ENCODE results near the gene MB. TPM values are rescaled to one million over a fixed set of nuclear protein-coding genes. Genes with fewer than 3 reads are reported as not detected.
A peak's percentile ranks its signal among the peaks of the same experiment; 100 is the strongest.

Gene MB
- total RNA-seq, 1 experiment from 2014 or later: 1.5 TPM

- ChIA-PET POLR2A (interaction anchor here (1.9 kb wide), 1 partner anchor 21 kb away, joined by 4 read pairs; no protein-coding TSS in a partner anchor), RAD21 (ENCODE audit: low non-redundant PET in 1 of 2, low total read pairs in 2 of 2, uncharacterized antibody in 2 of 2, unreplicated experiment in 2 of 2) (no interaction called here), CTCF (interaction anchor here (1.1 kb wide), 1 partner anchor 16 kb away, joined by 3 read pairs; no protein-coding TSS in a partner anchor)
- Histone ChIP-seq H3K4me2 (ENCODE audit: low read length) (peak within 1 kb of the TSS; percentile 45; the same call in 1 of the 2 replicates), H3K36me3 (ENCODE audit: control insufficient read depth in 1 of 2, insufficient read depth in 2 of 2, low read length in 2 of 2) (no peaks in the 10 kb centered on the region), H2AFZ (ENCODE audit: low read depth, low read length, poor library complexity, severe bottlenecking) (no peak within 1 kb of the TSS), H3K27ac (ENCODE audit: low read depth, low read length) (no peak within 1 kb of the TSS), H3K4me3 (replicated peaks in 1 of 2; ENCODE audit: low read depth in 1 of 2, low read length in 2 of 2) (peak within 1 kb of the TSS in 1 of 2 experiments; percentile 11; a peak in 1 of 4 replicates), H3K27me3 (ENCODE audit: insufficient read depth, low read length) (no peaks in the 10 kb centered on the region), H4K20me1 (ENCODE audit: insufficient read depth) (no peaks in the 10 kb centered on the region), H3K9me2 (ENCODE audit: insufficient read depth) (no peaks in the 10 kb centered on the region), H3K9ac (ENCODE audit: low read length) (peak within 1 kb of the TSS; percentile 32; the same call in 1 of the 2 replicates), H3K79me2 (ENCODE audit: insufficient read depth, low read length) (no peaks in the 10 kb centered on the region), H3K9me3 (ENCODE audit: control insufficient read depth in 1 of 2, insufficient read depth in 1 of 2, low read depth in 1 of 2, low read length in 2 of 2) (no peaks in the 10 kb centered on the region), H3K4me1 (ENCODE audit: control insufficient read depth in 1 of 2, insufficient read depth in 2 of 2, low read length in 2 of 2) (peaks cover 20 to 28% of the 10 kb centered on the region in 2 experiments)
- DNase-seq (ENCODE audit: low read depth, low spot score) (no peak), ATAC-seq (no peak)
- intact Hi-C loops (cut with micrococcal nuclease): no loop called here
- TSS peak; percentile 56 for BruUV-seq (replicated peaks)
- TF ChIP-seq FOSL1 (IDR thresholded peaks at IDR 0.05; ENCODE audit: low read depth): no peak
- TF ChIP-seq TCF7L2 (IDR thresholded peaks at IDR 0.05; ENCODE audit: borderline replicate concordance, extremely low read depth, insufficient read depth, insufficient read length): no peak
- TF ChIP-seq ZBTB33 (IDR thresholded peaks at IDR 0.05; ENCODE audit: extremely low read depth, insufficient replicate concordance, low read length): no peak
- no peak for TF ChIP-seq CBX3 (IDR thresholded peaks at IDR 0.05; ENCODE audit: low read depth)
- TF ChIP-seq POLR2A (IDR thresholded peaks at IDR 0.05; ENCODE audit: borderline replicate concordance, extremely low read depth, insufficient read depth, insufficient read length): no peak
- TF ChIP-seq ELF1 (IDR thresholded peaks at IDR 0.05; ENCODE audit: borderline replicate concordance, low read depth): no peak
- TF ChIP-seq, protein P1, sequence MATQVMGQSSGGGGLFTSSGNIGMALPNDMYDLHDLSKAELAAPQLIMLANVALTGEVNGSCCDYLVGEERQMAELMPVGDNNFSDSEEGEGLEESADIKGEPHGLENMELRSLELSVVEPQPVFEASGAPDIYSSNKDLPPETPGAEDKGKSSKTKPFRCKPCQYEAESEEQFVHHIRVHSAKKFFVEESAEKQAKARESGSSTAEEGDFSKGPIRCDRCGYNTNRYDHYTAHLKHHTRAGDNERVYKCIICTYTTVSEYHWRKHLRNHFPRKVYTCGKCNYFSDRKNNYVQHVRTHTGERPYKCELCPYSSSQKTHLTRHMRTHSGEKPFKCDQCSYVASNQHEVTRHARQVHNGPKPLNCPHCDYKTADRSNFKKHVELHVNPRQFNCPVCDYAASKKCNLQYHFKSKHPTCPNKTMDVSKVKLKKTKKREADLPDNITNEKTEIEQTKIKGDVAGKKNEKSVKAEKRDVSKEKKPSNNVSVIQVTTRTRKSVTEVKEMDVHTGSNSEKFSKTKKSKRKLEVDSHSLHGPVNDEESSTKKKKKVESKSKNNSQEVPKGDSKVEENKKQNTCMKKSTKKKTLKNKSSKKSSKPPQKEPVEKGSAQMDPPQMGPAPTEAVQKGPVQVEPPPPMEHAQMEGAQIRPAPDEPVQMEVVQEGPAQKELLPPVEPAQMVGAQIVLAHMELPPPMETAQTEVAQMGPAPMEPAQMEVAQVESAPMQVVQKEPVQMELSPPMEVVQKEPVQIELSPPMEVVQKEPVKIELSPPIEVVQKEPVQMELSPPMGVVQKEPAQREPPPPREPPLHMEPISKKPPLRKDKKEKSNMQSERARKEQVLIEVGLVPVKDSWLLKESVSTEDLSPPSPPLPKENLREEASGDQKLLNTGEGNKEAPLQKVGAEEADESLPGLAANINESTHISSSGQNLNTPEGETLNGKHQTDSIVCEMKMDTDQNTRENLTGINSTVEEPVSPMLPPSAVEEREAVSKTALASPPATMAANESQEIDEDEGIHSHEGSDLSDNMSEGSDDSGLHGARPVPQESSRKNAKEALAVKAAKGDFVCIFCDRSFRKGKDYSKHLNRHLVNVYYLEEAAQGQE (IDR thresholded peaks at IDR 0.05; ENCODE audit: low read depth): no peak
- no peak for TF ChIP-seq ZNF274 (IDR thresholded peaks at IDR 0.05; ENCODE audit: low read depth, low read length)
- no peak for TF ChIP-seq SRF (IDR thresholded peaks at IDR 0.05; ENCODE audit: low read depth)
- no peak for TF ChIP-seq EZH2phosphoT487 (IDR thresholded peaks at IDR 0.05; ENCODE audit: borderline replicate concordance)
- no peak for TF ChIP-seq CEBPB (IDR thresholded peaks at IDR 0.05; ENCODE audit: low read depth)
- TF ChIP-seq, protein P2, sequence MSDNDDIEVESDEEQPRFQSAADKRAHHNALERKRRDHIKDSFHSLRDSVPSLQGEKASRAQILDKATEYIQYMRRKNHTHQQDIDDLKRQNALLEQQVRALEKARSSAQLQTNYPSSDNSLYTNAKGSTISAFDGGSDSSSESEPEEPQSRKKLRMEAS (IDR thresholded peaks at IDR 0.05): no peak
- TF ChIP-seq RAD21 (IDR thresholded peaks at IDR 0.05; ENCODE audit: low read depth): no peak
- TF ChIP-seq, protein P3, sequence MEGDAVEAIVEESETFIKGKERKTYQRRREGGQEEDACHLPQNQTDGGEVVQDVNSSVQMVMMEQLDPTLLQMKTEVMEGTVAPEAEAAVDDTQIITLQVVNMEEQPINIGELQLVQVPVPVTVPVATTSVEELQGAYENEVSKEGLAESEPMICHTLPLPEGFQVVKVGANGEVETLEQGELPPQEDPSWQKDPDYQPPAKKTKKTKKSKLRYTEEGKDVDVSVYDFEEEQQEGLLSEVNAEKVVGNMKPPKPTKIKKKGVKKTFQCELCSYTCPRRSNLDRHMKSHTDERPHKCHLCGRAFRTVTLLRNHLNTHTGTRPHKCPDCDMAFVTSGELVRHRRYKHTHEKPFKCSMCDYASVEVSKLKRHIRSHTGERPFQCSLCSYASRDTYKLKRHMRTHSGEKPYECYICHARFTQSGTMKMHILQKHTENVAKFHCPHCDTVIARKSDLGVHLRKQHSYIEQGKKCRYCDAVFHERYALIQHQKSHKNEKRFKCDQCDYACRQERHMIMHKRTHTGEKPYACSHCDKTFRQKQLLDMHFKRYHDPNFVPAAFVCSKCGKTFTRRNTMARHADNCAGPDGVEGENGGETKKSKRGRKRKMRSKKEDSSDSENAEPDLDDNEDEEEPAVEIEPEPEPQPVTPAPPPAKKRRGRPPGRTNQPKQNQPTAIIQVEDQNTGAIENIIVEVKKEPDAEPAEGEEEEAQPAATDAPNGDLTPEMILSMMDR (IDR thresholded peaks at IDR 0.05 in 2 of 3, conservative IDR thresholded peaks at IDR 0.05 in 1 of 3; ENCODE audit: borderline replicate concordance in 1 of 3, insufficient read depth in 1 of 3, low read depth in 2 of 3, low read length in 2 of 3): no peak
- no peak for TF ChIP-seq JUND (IDR thresholded peaks at IDR 0.05)
- TF ChIP-seq, protein P4, sequence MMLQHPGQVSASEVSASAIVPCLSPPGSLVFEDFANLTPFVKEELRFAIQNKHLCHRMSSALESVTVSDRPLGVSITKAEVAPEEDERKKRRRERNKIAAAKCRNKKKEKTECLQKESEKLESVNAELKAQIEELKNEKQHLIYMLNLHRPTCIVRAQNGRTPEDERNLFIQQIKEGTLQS (IDR thresholded peaks at IDR 0.05): no peak
- no peak for TF ChIP-seq SP1 (IDR thresholded peaks at IDR 0.05; ENCODE audit: low read depth)
- no peak for TF ChIP-seq ZFX (IDR thresholded peaks at IDR 0.05)
- TF ChIP-seq SIN3A (IDR thresholded peaks at IDR 0.05; ENCODE audit: low read depth): no peak
Measured at GRCh38 chr22:35648066-35649025, 31.2 kb upstream of the MB start, which contains the start of gene APOL6. TSS of gene APOL6 (plus strand) at chr22:35648446. CDS start at chr22:35656426, 7,980 bp downstream.
